HUES64 (cell line): ENCODE results near the gene C2orf68.
"Not testable (repeated sequence)": the region's sequence is repeated elsewhere in the genome, so short reads cannot be mapped to it uniquely, and the experiment has no call there.

Source experiments
- H3K27ac ChIP-seq: 2 replicates; pipeline ENCODE4 v1.7.0; 2013; ENCODE audit warnings: low read depth, low read length, inconsistent platforms
- H3K27me3 ChIP-seq: 2 replicates; pipeline ENCODE4 v1.6.1; 2013; ENCODE audit warnings: mild to moderate bottlenecking, low read length; ENCODE audit not compliant: insufficient read depth
- H3K36me3 ChIP-seq: 2 replicates; pipeline ENCODE4 v1.6.1; 2013; ENCODE audit warnings: mild to moderate bottlenecking, low read length; ENCODE audit not compliant: insufficient read depth
- H3K4me1 ChIP-seq: 2 replicates; pipeline ENCODE4 v1.6.1; 2013; ENCODE audit warnings: mild to moderate bottlenecking, low read length, moderate library complexity; ENCODE audit not compliant: insufficient read depth
- H3K4me3 ChIP-seq: 2 replicates; pipeline ENCODE4 v1.5.1; 2013; ENCODE audit warnings: mild to moderate bottlenecking, low read length, moderate library complexity
- H3K9ac ChIP-seq: 2 replicates; pipeline ENCODE4 v1.6.1; 2013; ENCODE audit warnings: mild to moderate bottlenecking, low read depth, low read length
- H3K9me3 ChIP-seq: 2 replicates; pipeline ENCODE4 v1.6.1; 2013; ENCODE audit warnings: low read depth, low read length; ENCODE audit not compliant: insufficient read depth
- WGBS: fragments of 150-250, 120-280 bp; methylation state at CpG from one replicate; pipeline ENCODE4 v1.1.7; 2013; ENCODE audit warnings: missing lambda C conversion rate; 5-methylcytosine and 5-hydroxymethylcytosine counted together

C2orf68 gene

DNA sequence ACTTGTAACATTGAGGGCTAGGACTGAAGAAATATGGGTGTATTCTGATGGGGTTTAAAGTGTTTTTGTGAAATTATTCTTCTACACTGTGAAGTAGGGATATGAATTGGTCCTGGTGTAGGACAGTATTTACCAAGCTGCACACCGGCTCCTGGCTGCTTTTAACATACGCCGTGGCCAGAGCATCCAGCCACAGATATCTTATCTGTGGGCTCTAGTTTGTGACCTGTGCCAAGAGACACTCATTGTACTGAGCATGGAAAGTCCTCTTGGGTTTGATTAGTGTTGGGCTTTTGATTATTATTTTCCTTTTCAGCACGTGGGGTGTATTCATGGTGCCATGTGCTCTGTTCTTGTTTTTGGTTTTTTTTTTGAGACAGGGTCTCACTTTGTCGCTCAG lies 12.1 kb upstream of the C2orf68 start:
- Histone ChIP-seq H3K36me3 (peaks cover 98% of the 10 kb centered on the region), H3K9ac (no peak overlapping the region), H3K4me3 (no peak overlapping the region), H3K9me3 (no peaks in the 10 kb centered on the region), H3K27ac (no peak overlapping the region), H3K27me3 (no peaks in the 10 kb centered on the region), H3K4me1 (no peaks in the 10 kb centered on the region)
- 97% methylated on average over 5 of the region's 5 CpGs for WGBS

- WGBS = 100% methylated on average over 1 of the region's 1 CpG
- no peaks in the 10 kb centered on the region for H3K9me3 ChIP-seq
- H3K36me3 ChIP-seq = peaks cover 82% of the 10 kb centered on the region
- peaks cover 3% of the 10 kb centered on the region; the same call in 1 of the 2 replicates for H3K4me1 ChIP-seq
- H3K27me3 ChIP-seq = no peaks in the 10 kb centered on the region
- no peak overlapping the region for H3K4me3 ChIP-seq
- H3K27ac ChIP-seq = no peak overlapping the region
- H3K9ac ChIP-seq = no peak overlapping the region
Observed at GRCh38 chr2:85621338-85621737, 9.5 kb upstream of the C2orf68 start.

DNA sequence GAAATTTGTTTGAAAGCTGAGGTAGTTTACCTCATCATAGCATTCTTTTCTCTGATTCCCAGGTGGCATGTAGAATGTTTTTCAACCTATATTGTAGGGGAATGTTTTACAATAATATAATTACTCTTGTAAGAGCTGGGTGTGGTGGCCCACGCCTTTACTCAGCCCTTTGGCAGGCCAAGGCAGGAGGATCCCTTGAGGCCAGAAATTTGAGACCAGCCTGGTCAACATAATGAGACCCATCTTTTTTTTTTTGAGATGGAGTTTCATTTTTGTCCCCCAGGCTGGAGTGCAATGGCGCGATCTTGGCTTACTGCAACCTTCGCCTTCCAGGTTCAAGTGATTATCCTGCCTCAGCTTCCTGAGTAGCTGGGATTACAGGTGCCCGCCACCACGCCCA lies 7.8 kb upstream of the C2orf68 start:
- H3K36me3 ChIP-seq = peaks cover 65% of the 10 kb centered on the region
- WGBS = 98% methylated on average over 6 of the region's 6 CpGs

DNA sequence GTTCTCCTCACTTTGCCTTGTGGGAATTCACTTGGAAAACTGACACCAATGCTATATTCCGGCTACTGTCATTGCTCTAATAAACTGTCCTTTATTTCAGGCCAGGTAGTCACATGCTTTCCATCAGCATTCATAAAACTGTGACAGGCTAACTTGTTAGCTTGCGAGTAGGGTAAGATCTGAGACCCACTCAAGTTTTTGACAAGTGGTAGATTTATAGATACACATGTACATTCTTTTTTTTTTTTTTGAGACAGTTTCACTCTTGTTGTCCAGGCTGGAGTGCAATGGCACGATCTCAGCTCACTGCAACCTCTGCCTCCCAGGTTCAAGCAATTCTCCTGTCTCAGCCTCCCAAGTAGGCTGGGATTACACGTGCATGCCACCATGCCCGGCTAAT lies 5.9 kb upstream of the C2orf68 start:
- peaks cover 46% of the 10 kb centered on the region for H3K36me3 ChIP-seq

More for the DNA sequence above, 7.8 kb upstream of the C2orf68 start:
- Histone ChIP-seq H3K9ac (no peak overlapping the region), H3K9me3 (no peaks in the 10 kb centered on the region), H3K27me3 (no peaks in the 10 kb centered on the region), H3K4me1 (peaks cover 3% of the 10 kb centered on the region; the same call in 1 of the 2 replicates), H3K27ac (no peak overlapping the region), H3K4me3 (no peak overlapping the region)

GRCh38 chr2:85615413-85615728 lies 3.5 kb upstream of the C2orf68 start:
- no peaks in the 10 kb centered on the region for H3K27me3 ChIP-seq
- no peak overlapping the region for H3K27ac ChIP-seq
- peak overlapping the region; percentile 82; the same call in 1 of the 2 replicates for H3K4me3 ChIP-seq
- no peak overlapping the region for H3K9ac ChIP-seq
- 92% methylated on average over 17 of the region's 17 CpGs for WGBS
- H3K9me3 ChIP-seq = no peaks in the 10 kb centered on the region
- peaks cover 3% of the 10 kb centered on the region; the same call in 1 of the 2 replicates for H3K4me1 ChIP-seq
- peaks cover 24% of the 10 kb centered on the region for H3K36me3 ChIP-seq

More for the DNA sequence above, 5.9 kb upstream of the C2orf68 start:
- not testable (repeated sequence) for H3K27ac ChIP-seq, H3K4me1 ChIP-seq, H3K9me3 ChIP-seq, H3K9ac ChIP-seq, H3K27me3 ChIP-seq
- peak overlapping the region; percentile 82 for H3K4me3 ChIP-seq
- 92% methylated on average over 5 of the region's 5 CpGs for WGBS

DNA sequence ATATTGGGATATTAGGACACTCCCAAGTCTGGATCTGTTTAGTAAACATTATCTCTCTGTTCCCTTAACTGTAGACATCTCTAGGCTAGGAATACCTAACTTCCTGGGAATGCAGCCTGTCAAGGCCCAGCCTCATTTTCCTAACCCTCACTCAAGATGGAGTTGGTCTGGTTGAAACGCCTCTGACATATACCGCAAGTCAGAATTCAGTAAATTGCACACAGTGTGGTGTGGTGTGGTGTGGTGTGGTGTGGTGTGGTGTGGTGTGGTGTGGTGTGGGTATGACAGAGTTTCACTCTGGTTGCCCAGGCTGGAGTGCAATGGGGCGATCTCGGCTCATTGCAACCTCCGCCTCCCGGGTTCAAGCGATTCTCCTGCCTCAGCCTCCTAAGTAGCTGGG lies 2.9 kb upstream of the C2orf68 start:
- over 99% methylated on average over 7 of the region's 7 CpGs for WGBS
- not testable (repeated sequence) for H3K9me3 ChIP-seq, H3K4me1 ChIP-seq, H3K27me3 ChIP-seq, H3K4me3 ChIP-seq, H3K27ac ChIP-seq, H3K9ac ChIP-seq
- peaks cover 22% of the 10 kb centered on the region for H3K36me3 ChIP-seq

GRCh38 chr2:85613717-85614515 lies 2.0 kb upstream of the C2orf68 start:
- H3K9me3 ChIP-seq = no peaks in the 10 kb centered on the region
- no peaks in the 10 kb centered on the region for H3K27me3 ChIP-seq
- peaks cover 20% of the 10 kb centered on the region for H3K36me3 ChIP-seq
- 96% methylated on average over 9 of the region's 10 CpGs for WGBS
- no peak overlapping the region for H3K9ac ChIP-seq
- peaks cover 3% of the 10 kb centered on the region; the same call in 1 of the 2 replicates for H3K4me1 ChIP-seq
- no peak overlapping the region for H3K4me3 ChIP-seq
- no peak overlapping the region for H3K27ac ChIP-seq

DNA sequence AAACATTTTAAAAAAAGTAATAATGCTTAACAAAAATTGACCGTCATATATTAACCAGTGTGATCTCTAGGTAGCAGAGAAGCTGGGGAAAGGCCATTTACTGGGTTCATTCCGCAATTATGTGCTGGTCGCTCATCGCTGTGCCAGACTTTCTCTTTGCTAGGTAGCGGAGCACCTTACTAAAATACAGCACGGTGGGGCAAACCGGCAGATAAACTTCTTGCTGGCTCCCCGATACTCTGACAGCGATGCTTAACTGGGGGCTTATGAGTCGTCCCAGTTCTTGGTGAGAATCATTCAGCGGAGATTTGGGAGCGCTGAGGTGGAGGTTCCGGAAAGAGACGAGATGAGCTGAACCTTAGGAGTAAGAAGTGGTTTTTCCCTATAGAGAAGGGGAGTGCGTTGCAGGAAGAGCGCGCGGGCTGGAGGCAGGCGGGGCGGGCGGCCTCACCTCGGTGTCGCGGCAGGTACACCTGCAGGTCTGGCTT lies 605 bp downstream of the C2orf68 start:
- H3K9ac ChIP-seq = peak overlapping the region; percentile 74
- H3K4me3 ChIP-seq = peak overlapping the region; percentile 85
- H3K36me3 ChIP-seq = peaks cover 36% of the 10 kb centered on the region
- peak overlapping the region; percentile 82 for H3K27ac ChIP-seq
- WGBS = 9% methylated on average over 24 of the region's 24 CpGs
- H3K9me3 ChIP-seq = no peaks in the 10 kb centered on the region
- no peaks in the 10 kb centered on the region for H3K27me3 ChIP-seq
- H3K4me1 ChIP-seq = no peaks in the 10 kb centered on the region

GRCh38 chr2:85607268-85608215 lies 4.3 kb downstream of the C2orf68 start:
- WGBS = 94% methylated on average over 9 of the region's 9 CpGs
- Histone ChIP-seq H3K27me3 (no peaks in the 10 kb centered on the region), H3K27ac (no peak overlapping the region), H3K9ac (no peak overlapping the region), H3K9me3 (no peaks in the 10 kb centered on the region), H3K4me1 (no peaks in the 10 kb centered on the region), H3K36me3 (peaks cover 41% of the 10 kb centered on the region), H3K4me3 (no peak overlapping the region)

DNA sequence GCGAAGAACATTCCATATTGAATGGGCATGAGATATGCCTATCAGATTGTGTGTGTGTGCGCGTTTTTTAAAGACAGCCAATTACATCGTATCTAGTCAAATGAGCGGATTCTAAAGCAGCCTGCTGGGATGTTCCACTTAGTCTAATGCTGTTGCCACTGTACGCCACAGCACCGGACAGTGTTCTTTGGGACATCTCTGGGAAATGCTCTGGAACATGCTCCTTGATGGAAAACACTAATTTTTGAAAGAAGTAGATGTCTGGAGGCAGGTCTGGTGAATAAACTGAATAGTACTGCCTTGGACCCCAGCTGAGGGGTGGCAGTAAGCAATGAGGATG lies 5.8 kb downstream of the C2orf68 start:
- no peak overlapping the region for H3K27ac ChIP-seq
- H3K27me3 ChIP-seq = no peaks in the 10 kb centered on the region
- no peak overlapping the region for H3K9ac ChIP-seq
- H3K9me3 ChIP-seq = no peaks in the 10 kb centered on the region
- no peak overlapping the region for H3K4me3 ChIP-seq
- H3K4me1 ChIP-seq = no peaks in the 10 kb centered on the region
- peaks cover 41% of the 10 kb centered on the region for H3K36me3 ChIP-seq
- 95% methylated on average over 7 of the region's 7 CpGs for WGBS

- H3K27me3 ChIP-seq = no peaks in the 10 kb centered on the region
- H3K9ac ChIP-seq = no peak overlapping the region
- no peak overlapping the region for H3K27ac ChIP-seq
- H3K36me3 ChIP-seq = peaks cover 41% of the 10 kb centered on the region
- 89% methylated on average over 4 of the region's 4 CpGs for WGBS
- H3K4me3 ChIP-seq = no peak overlapping the region
- H3K9me3 ChIP-seq = no peaks in the 10 kb centered on the region
- no peaks in the 10 kb centered on the region for H3K4me1 ChIP-seq
Observed at GRCh38 chr2:85605406-85606115, 6.3 kb downstream of the C2orf68 start.
